Activated naive CD4-positive, alpha-beta T cell treated with Interleukin-2 at 50 U/mL for 16 hours (primary cell): ENCODE results near the gene EGFL8.

Experiments used
- DNase-seq: peaks from one replicate; pipeline ENCODE4 v3.0.0-alpha.2; 2020

Gene EGFL8

DNA sequence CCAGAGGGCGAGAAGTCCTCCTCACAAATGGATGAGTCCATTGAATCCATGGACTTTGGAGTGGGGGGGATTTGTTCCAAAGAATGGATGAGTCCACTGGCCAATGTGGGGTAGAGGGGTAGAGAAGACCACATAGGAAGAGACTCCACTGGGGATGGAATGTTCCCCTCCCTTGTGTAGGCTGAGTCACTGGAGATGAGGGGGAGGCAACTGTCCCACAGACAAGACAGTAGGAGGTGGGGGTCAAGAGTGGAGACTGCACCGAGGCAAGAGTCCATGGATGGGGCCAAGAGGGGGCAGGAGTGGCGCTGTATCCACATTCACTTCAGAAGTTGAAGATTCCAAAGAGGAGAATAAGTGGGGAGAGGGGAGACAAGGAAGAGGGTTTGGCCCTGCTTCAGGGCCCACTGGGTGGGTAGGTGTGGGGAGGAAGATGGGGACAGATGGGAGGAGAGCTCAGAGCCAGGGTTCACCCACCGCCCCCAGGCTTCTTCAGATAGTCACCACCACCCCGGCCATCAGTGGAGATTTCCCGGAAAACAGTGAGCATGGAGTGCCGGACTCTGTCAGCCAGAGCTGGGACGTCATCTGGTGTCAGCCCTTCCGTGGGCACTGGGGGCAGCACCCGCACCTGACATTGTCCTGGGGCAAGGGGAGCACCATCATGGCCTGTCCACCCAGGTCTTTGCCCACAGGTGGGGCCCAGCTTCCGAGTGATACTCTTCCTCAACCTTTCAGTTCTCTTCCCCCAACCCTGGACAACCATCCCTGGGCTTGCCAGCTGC lies 4.6 kb downstream of the EGFL8 start:
- no peak for DNase-seq

DNA sequence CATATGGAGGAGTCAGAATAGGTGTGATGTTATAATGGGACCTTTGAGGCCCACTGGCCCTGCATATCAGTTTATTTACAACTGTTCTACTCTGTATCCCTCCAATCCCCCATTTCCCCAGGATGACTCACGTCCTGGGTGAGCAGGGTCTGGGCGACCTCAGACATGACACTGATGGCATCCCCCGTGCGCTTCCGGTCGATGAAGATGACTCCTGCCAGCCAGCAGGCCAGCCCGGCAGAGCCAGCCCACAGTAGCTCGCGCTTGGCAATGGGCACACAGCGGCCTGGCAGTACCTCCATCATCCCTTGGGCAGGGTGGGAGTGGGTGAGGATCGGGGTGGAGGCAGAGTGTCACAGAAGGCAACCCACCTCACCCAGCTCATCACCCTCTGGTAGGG lies 5.9 kb downstream of the EGFL8 start:
- no peak for DNase-seq

- DNase-seq = no peak
These were observed 6.8 kb downstream of the EGFL8 start for GRCh38 chr6:32171234-32171633.

- DNase-seq = no peak
These were observed 8.8 kb downstream of the EGFL8 start for GRCh38 chr6:32173051-32173727.

GRCh38 chr6:32174416-32174815 lies 10.0 kb downstream of the EGFL8 start:
- DNase-seq = no peak

GRCh38 chr6:32175322-32175710 lies 10.9 kb downstream of the EGFL8 start:
- no peak for DNase-seq

GRCh38 chr6:32175711-32176475 lies 11.5 kb downstream of the EGFL8 start, which contains the start of gene AGPAT1:
AGPAT1 (minus strand) TSS chr6:32176084; CDS start chr6:32171496, 4,588 bp downstream.
- peak; percentile 98 for DNase-seq

GRCh38 chr6:32176476-32177182 lies 12.2 kb downstream of the EGFL8 start:
- DNase-seq = no peak

DNA sequence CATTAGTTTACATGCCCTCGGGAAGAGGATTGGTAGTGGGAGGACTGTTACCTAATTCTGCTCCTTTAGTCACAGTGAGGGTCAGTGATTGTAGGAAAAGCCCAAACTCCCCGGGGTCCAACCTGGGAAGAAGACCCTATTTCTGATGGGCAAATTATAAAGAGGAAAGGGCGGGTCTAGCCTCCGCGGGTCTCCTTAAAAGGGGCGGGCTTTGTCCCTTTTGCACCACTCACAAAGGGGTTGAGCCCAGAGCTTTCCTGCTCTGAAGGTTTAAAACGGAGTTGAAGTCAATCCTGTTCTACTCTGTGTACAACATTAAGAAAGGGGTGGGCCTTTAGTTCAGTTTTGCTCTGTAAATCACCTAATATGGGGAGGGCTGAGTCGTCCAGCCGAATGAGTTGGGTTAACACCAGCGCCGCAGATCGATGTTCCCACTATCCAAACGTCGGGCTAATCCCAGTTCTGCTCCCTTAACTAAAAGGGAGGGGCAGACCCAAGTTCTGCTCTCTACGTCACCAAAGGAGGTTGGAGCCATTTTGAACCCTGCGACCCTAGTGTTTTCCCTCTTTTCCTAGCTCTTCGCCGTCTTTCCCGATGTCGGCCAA lies 12.9 kb downstream of the EGFL8 start:
- DNase-seq = peak; percentile 44

DNA sequence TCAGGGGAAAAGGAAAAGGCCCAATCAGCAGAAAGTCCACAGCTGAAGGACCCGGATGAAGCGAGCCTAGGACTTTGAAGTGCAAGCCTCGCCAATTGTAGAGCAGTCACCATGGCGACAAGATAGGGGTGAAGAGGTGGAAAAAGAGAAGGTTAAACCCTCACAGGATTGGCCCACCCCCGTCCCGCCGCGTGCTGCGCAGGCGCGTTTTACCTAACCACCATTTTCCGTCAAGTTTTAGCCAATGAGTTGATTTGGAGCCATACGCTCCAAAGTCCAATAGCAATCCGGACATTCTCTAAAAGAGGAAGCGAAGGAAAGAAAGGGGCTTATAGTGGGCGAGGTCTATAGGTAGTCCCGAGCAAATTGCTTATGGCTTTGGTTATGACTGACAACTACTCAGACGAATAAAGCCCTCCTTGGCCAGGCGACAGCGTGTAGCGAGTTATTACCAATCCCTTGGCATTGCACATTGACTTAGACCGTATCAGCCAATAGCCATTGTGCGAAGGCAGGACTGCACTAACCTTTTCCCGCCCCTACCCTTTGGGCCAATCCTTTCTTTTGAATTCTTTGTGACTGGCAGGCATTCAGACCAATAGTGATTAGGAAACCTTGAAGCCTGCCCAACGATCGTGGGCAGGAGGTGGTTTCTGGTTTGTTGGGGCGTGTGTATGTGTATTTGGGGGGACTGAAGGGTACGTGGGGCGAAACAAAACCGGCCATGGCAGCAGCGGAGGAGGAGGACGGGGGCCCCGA lies 13.6 kb downstream of the EGFL8 start, which contains the start of gene RNF5:
Gene RNF5 (plus strand): TSS at position 618 of the 759 bp plus-strand sequence. CDS start 107 bp downstream, at position 725.
- DNase-seq = peak; percentile 91

- no peak for DNase-seq
These were observed 14.4 kb downstream of the EGFL8 start for GRCh38 chr6:32178547-32179440.

- DNase-seq = no peak
These were observed 15.5 kb downstream of the EGFL8 start for GRCh38 chr6:32179766-32180405.

GRCh38 chr6:32181148-32181702 lies 16.8 kb downstream of the EGFL8 start:
- no peak for DNase-seq

DNA sequence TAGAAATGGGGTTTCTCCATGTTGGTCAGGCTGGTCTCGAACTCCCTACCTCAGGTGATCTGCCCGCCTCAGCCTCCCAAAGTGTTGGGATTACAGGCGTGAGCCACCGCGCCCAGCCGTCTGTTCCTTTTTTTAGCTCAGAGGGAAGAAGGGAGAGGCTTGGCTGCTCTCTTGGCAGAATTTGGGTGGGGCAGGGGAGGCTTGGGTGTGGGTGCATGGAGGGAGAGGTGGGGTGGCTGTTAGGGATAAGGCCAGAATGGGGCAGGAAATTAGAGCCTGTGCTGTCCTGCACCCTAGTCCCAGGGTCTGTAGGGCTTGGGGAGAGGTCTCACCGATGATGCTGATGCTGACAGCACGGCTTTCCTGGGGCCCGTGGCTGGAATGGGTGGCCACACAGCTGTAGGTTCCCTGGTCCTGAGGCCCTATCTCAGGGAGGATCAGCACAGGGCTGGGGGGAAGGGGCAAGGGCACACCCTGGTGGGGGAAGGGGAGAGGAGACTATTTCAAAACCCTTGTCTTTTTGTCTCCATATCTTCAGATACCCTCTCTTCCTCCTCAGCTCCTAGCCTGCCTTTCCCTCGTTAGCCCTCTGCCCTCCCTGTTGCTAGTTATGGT lies 17.6 kb downstream of the EGFL8 start:
- DNase-seq = no peak

- no peak for DNase-seq
These were observed 18.2 kb downstream of the EGFL8 start for GRCh38 chr6:32182555-32182981.

DNA sequence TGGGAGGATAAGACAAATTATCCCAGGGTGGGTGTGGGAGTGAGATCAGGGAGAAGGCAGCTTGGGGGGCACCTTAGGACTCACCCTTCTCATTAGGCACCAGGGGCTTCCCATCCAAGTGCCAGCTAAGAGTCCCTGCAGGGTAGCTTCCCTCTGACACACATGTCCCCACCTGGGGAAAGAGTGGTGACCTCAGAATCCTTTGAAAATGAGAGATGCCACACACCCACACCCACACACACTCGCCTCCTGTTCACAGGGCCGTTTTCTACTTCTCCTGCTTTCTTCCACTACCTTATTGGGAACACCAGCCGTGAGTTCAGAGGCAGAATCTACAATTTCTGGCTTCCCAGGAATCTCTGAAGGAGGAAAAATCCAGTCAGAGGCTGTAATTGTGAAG lies 18.6 kb downstream of the EGFL8 start:
- no peak for DNase-seq

- no peak for DNase-seq
These were observed 19.2 kb downstream of the EGFL8 start for GRCh38 chr6:32183483-32184083.

DNA sequence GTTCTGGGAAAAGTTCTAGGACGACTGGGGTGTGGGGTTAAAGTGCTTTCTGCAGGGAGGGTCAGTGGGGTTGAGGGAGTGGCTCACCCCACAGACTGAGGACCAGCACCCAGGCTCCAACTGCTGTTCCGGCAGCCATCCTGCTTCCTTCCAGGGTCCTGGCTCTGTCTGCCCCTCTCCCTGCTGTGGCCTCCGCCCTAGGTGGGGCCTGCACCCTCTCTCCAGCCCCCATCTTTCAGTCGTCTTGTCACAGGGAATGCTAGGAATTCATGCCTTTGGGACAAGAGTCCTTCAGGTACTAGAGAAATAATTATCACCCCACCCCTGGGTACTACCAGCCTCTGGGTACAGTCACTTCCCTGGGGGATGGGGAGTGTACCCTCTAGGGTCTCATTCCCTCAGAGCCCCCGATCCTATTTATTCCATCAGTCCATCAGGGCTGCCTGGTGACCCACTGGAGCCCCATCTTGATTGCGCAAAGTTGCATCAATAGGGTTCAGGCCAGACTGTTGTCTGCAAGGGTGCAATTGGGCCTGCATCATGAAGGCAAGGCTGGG lies 19.8 kb downstream of the EGFL8 start, which contains the start of gene AGER:
Gene AGER (minus strand): TSS at position 170 of the 557 bp plus-strand sequence. CDS start 31 bp downstream, at position 139.
- DNase-seq = no peak
